Stimulated activated CD8-positive, alpha-beta memory T cell treated with anti-CD3 and anti-CD28 coated beads, Interleukin-7, amount 100 ng/mL, for 48 hours (primary cell): Measurements from ENCODE around the gene PDGFD.

Experiments
- DNase-seq, 2 donors: peaks; one replicate each; pipeline ENCODE4 v3.0.0-alpha.2; 2020; ENCODE audit warnings: low read depth in 1 of 2; ENCODE audit errors: extremely low read depth in 1 of 2

PDGFD gene

GRCh38 chr11:103927535-103927934 is 236.4 kb downstream of the PDGFD start:
- DNase-seq = no peak

- DNase-seq = no peak
Measured at GRCh38 chr11:103926990-103927389, 237.0 kb downstream of the PDGFD start.

GRCh38 chr11:103924166-103925013 is 239.6 kb downstream of the PDGFD start:
- no peak for DNase-seq

- no peak for DNase-seq
Measured at GRCh38 chr11:103923451-103923931, 240.5 kb downstream of the PDGFD start.

GRCh38 chr11:103920933-103921332 is 243.0 kb downstream of the PDGFD start:
- no peak for DNase-seq

- DNase-seq = no peak
Measured at GRCh38 chr11:103920449-103920848, 243.5 kb downstream of the PDGFD start.

- DNase-seq = no peak
Measured at GRCh38 chr11:103910721-103911120, 253.2 kb downstream of the PDGFD start.

GRCh38 chr11:103907548-103908455 is 256.1 kb downstream of the PDGFD start:
- no peak for DNase-seq

GRCh38 chr11:103907136-103907535 is 256.8 kb downstream of the PDGFD start:
- no peak for DNase-seq

- no peak for DNase-seq
Measured at GRCh38 chr11:103906291-103906867, 257.6 kb downstream of the PDGFD start.

- no peak for DNase-seq
Measured at GRCh38 chr11:103904324-103904667, 259.7 kb downstream of the PDGFD start.

- DNase-seq = no peak
Measured at GRCh38 chr11:103903621-103904323, 260.2 kb downstream of the PDGFD start.

GRCh38 chr11:103902994-103903393 is 261.0 kb downstream of the PDGFD start:
- no peak for DNase-seq

- no peak for DNase-seq
Measured at GRCh38 chr11:103901656-103902055, 262.3 kb downstream of the PDGFD start.

- no peak for DNase-seq
Measured at GRCh38 chr11:103898577-103899336, 265.2 kb downstream of the PDGFD start.

- no peak for DNase-seq
Measured at GRCh38 chr11:103898065-103898464, 265.9 kb downstream of the PDGFD start.

- DNase-seq = no peak
Measured at GRCh38 chr11:103897160-103897936, 266.6 kb downstream of the PDGFD start.

- DNase-seq = no peak
Measured at GRCh38 chr11:103895106-103895505, 268.8 kb downstream of the PDGFD start.

GRCh38 chr11:103894673-103895072 is 269.3 kb downstream of the PDGFD start:
- no peak for DNase-seq
